ENCODE measurements around the gene COMT. TPM values are rescaled to one million over a fixed set of nuclear protein-coding genes. Genes with fewer than 3 reads are reported as not detected.

Gene COMT
- total and polyA plus RNA-seq, 9 of the 15 experiments (the other 6 are each of a cell fraction or from before 2014, with no cell fraction given) = 12.5 to 351 (median 155) TPM

GRCh38 chr22:19984851-19985811 is 43.6 kb downstream of the COMT start (continued):
- peak; percentile 20; the same call in 1 of the 2 replicates for TF ChIP-seq ZKSCAN1 (IDR thresholded peaks at IDR 0.05; ENCODE audit: low read depth, low read length)
- TF ChIP-seq CHD2 (IDR thresholded peaks at IDR 0.05; ENCODE audit: low read depth, low read length) = peak; percentile 25; the same call in 1 of the 2 replicates
- TF ChIP-seq MED1 (CRISPR knock-in tag; IDR thresholded peaks at IDR 0.05; ENCODE audit: borderline replicate concordance) = no peak
- no peak for TF ChIP-seq EP400 (IDR thresholded peaks at IDR 0.05)
- TF ChIP-seq E2F8 (IDR thresholded peaks at IDR 0.05; ENCODE audit: low read depth, partially characterized antibody) = no peak
- no peak for TF ChIP-seq SAP30 (IDR thresholded peaks at IDR 0.05; ENCODE audit: borderline replicate concordance, insufficient read depth, low read depth, low read length, poor library complexity, severe bottlenecking)
- 0 out of 2 replicates have a peak, but pooled peaks have one; percentile 47 for TF ChIP-seq RREB1 (CRISPR knock-in tag; IDR thresholded peaks at IDR 0.05)
- no peak for TF ChIP-seq STAT5A (IDR thresholded peaks at IDR 0.05; ENCODE audit: borderline replicate concordance, low read length)
- no peak for TF ChIP-seq ZNF431 (CRISPR knock-in tag; IDR thresholded peaks at IDR 0.05)
- TF ChIP-seq FOXM1 (IDR thresholded peaks at IDR 0.05; ENCODE audit: low read depth) = no peak
- no peak for TF ChIP-seq FOXM1 (CRISPR knock-in tag; IDR thresholded peaks at IDR 0.05; ENCODE audit: low read depth)
- no peak for TF ChIP-seq ID3 (CRISPR knock-in tag; IDR thresholded peaks at IDR 0.05)
- TF ChIP-seq ID3 (tag; IDR thresholded peaks at IDR 0.05) = 0 out of 2 replicates have a peak, but pooled peaks have one; percentile 18
- 0 out of 4 replicates have a peak, but pooled peaks of 1 of the 2 experiments have one; percentile 25 for TF ChIP-seq TBL1XR1 (IDR thresholded peaks at IDR 0.05; ENCODE audit: low read length in 2 of 2)
- TF ChIP-seq POLR2G (IDR thresholded peaks at IDR 0.05; ENCODE audit: low read depth, low read length) = peak; percentile 51; the same call in 1 of the 2 replicates
- TF ChIP-seq KLF10 (CRISPR knock-in tag; IDR thresholded peaks at IDR 0.05) = peak; percentile 24; the same call in 1 of the 2 replicates
